ENCODE results near the gene KCNMB2. TPM values are rescaled to one million over a fixed set of nuclear protein-coding genes. Genes with fewer than 3 reads are reported as not detected.
A peak's percentile ranks its signal among the peaks of the same experiment; 100 is the strongest.

KCNMB2 gene
- total and polyA plus RNA-seq, 4 donors, result not detected

GRCh38 chr3:178822722-178823121 lies 286.5 kb downstream of the KCNMB2 start:
- Histone ChIP-seq H3K4me3 (ENCODE audit: low read length in 2 of 2) (no peak overlapping the region), H3K27ac (ENCODE audit: low read depth in 1 of 2, low read length in 2 of 2) (no peak overlapping the region), H3K27me3 (ENCODE audit: control insufficient read depth in 1 of 2, insufficient read depth in 2 of 2, low read length in 1 of 2) (no peaks in the 10 kb centered on the region), H3K9me3 (ENCODE audit: control insufficient read depth, low read length) (no peaks in the 10 kb centered on the region), H3K36me3 (ENCODE audit: control insufficient read depth in 1 of 2, insufficient read depth in 2 of 2, low read length in 1 of 2) (no peaks in the 10 kb centered on the region), H3K4me1 (ENCODE audit: control insufficient read depth in 1 of 2, insufficient read depth in 2 of 2, low read length in 2 of 2) (peaks cover 2 to 11% of the 10 kb centered on the region in 2 donors)
- intact Hi-C loops (cut with DNase I), result no loop called here
- WGBS, 2 donors, result 32 to 40% methylated on average over 2 of the region's 2 CpGs
- ATAC-seq (ENCODE audit: low FRiP score) (no peak), DNase-seq (no peak)

GRCh38 chr3:178823150-178823549 lies 286.9 kb downstream of the KCNMB2 start:
- H3K9me3 ChIP-seq (ENCODE audit: control insufficient read depth, low read length), result no peaks in the 10 kb centered on the region
- ATAC-seq (ENCODE audit: low FRiP score) (peak; percentile 30), DNase-seq (no peak)
- WGBS, 2 donors, result 0 to 4% methylated on average over 1 of the region's 1 CpG
- H3K27me3 ChIP-seq (ENCODE audit: control insufficient read depth in 1 of 2, insufficient read depth in 2 of 2, low read length in 1 of 2), result no peaks in the 10 kb centered on the region
- no peaks in the 10 kb centered on the region for H3K36me3 ChIP-seq (ENCODE audit: control insufficient read depth in 1 of 2, insufficient read depth in 2 of 2, low read length in 1 of 2)
- intact Hi-C loops (cut with DNase I), result no loop called here
- no peak overlapping the region for H3K4me3 ChIP-seq (ENCODE audit: low read length in 2 of 2)
- H3K27ac ChIP-seq (ENCODE audit: low read depth in 1 of 2, low read length in 2 of 2), result peak overlapping the region in 1 of 2 donors; percentile 11
- H3K4me1 ChIP-seq (ENCODE audit: control insufficient read depth in 1 of 2, insufficient read depth in 2 of 2, low read length in 2 of 2), result peaks cover 2 to 11% of the 10 kb centered on the region in 2 donors

GRCh38 chr3:178823591-178824246 lies 287.5 kb downstream of the KCNMB2 start:
- intact Hi-C loops (cut with DNase I), result no loop called here
- Histone ChIP-seq H3K4me1 (ENCODE audit: control insufficient read depth in 1 of 2, insufficient read depth in 2 of 2, low read length in 2 of 2) (peaks cover 2 to 11% of the 10 kb centered on the region in 2 donors), H3K9me3 (ENCODE audit: control insufficient read depth, low read length) (no peaks in the 10 kb centered on the region), H3K27ac (ENCODE audit: low read depth in 1 of 2, low read length in 2 of 2) (peak overlapping the region; percentile 11 to 52), H3K36me3 (ENCODE audit: control insufficient read depth in 1 of 2, insufficient read depth in 2 of 2, low read length in 1 of 2) (no peaks in the 10 kb centered on the region), H3K4me3 (ENCODE audit: low read length in 2 of 2) (no peak overlapping the region), H3K27me3 (ENCODE audit: control insufficient read depth in 1 of 2, insufficient read depth in 2 of 2, low read length in 1 of 2) (no peaks in the 10 kb centered on the region)
- DNase-seq, result no peak
- ATAC-seq (ENCODE audit: low FRiP score), result peak; percentile 78
- 5 to 7% methylated on average over 5 of the region's 5 CpGs for WGBS, 2 donors

- Histone ChIP-seq H3K4me3 (ENCODE audit: low read length in 2 of 2) (no peak overlapping the region), H3K27me3 (ENCODE audit: control insufficient read depth in 1 of 2, insufficient read depth in 2 of 2, low read length in 1 of 2) (no peaks in the 10 kb centered on the region), H3K27ac (ENCODE audit: low read depth in 1 of 2, low read length in 2 of 2) (no peak overlapping the region), H3K36me3 (ENCODE audit: control insufficient read depth in 1 of 2, insufficient read depth in 2 of 2, low read length in 1 of 2) (no peaks in the 10 kb centered on the region), H3K9me3 (ENCODE audit: control insufficient read depth, low read length) (no peaks in the 10 kb centered on the region), H3K4me1 (ENCODE audit: control insufficient read depth in 1 of 2, insufficient read depth in 2 of 2, low read length in 2 of 2) (peaks cover 2 to 11% of the 10 kb centered on the region in 2 donors)
- 66 to 76% methylated on average over 4 of the region's 4 CpGs for WGBS, 2 donors
- DNase-seq, result no peak
- no peak for ATAC-seq (ENCODE audit: low FRiP score)
- intact Hi-C loops (cut with DNase I), result no loop called here
Observed at GRCh38 chr3:178826435-178827123, 290.3 kb downstream of the KCNMB2 start.

- ATAC-seq (ENCODE audit: low FRiP score) (no peak), DNase-seq (no peak)
- Histone ChIP-seq H3K36me3 (ENCODE audit: control insufficient read depth in 1 of 2, insufficient read depth in 2 of 2, low read length in 1 of 2) (no peaks in the 10 kb centered on the region), H3K27ac (ENCODE audit: low read depth in 1 of 2, low read length in 2 of 2) (no peak overlapping the region), H3K27me3 (ENCODE audit: control insufficient read depth in 1 of 2, insufficient read depth in 2 of 2, low read length in 1 of 2) (no peaks in the 10 kb centered on the region), H3K9me3 (ENCODE audit: control insufficient read depth, low read length) (no peaks in the 10 kb centered on the region), H3K4me3 (ENCODE audit: low read length in 2 of 2) (no peak overlapping the region), H3K4me1 (ENCODE audit: control insufficient read depth in 1 of 2, insufficient read depth in 2 of 2, low read length in 2 of 2) (peaks cover 2 to 11% of the 10 kb centered on the region in 2 donors)
- intact Hi-C loops (cut with DNase I), result no loop called here
Observed at GRCh38 chr3:178827285-178827856, 291.1 kb downstream of the KCNMB2 start.

- Histone ChIP-seq H3K36me3 (ENCODE audit: control insufficient read depth in 1 of 2, insufficient read depth in 2 of 2, low read length in 1 of 2) (no peaks in the 10 kb centered on the region), H3K4me1 (ENCODE audit: control insufficient read depth in 1 of 2, insufficient read depth in 2 of 2, low read length in 2 of 2) (no peaks in the 10 kb centered on the region), H3K9me3 (ENCODE audit: control insufficient read depth, low read length) (no peaks in the 10 kb centered on the region), H3K27ac (ENCODE audit: low read depth in 1 of 2, low read length in 2 of 2) (no peak overlapping the region), H3K4me3 (ENCODE audit: low read length in 2 of 2) (no peak overlapping the region), H3K27me3 (ENCODE audit: control insufficient read depth in 1 of 2, insufficient read depth in 2 of 2, low read length in 1 of 2) (no peaks in the 10 kb centered on the region)
- intact Hi-C loops (cut with DNase I), result no loop called here
- DNase-seq (no peak), ATAC-seq (ENCODE audit: low FRiP score) (no peak)
- WGBS, 2 donors, result 81 to 87% methylated on average over 1 of the region's 1 CpG
Observed at GRCh38 chr3:178833695-178834094, 297.5 kb downstream of the KCNMB2 start.

GRCh38 chr3:178835033-178835432 lies 298.8 kb downstream of the KCNMB2 start:
- no peaks in the 10 kb centered on the region for H3K36me3 ChIP-seq (ENCODE audit: control insufficient read depth in 1 of 2, insufficient read depth in 2 of 2, low read length in 1 of 2)
- WGBS, 2 donors, result 81 to 84% methylated on average over 3 of the region's 3 CpGs
- ATAC-seq (ENCODE audit: low FRiP score) (no peak), DNase-seq (no peak)
- H3K4me3 ChIP-seq (ENCODE audit: low read length in 2 of 2), result no peak overlapping the region
- no peak overlapping the region for H3K27ac ChIP-seq (ENCODE audit: low read depth in 1 of 2, low read length in 2 of 2)
- no peaks in the 10 kb centered on the region for H3K27me3 ChIP-seq (ENCODE audit: control insufficient read depth in 1 of 2, insufficient read depth in 2 of 2, low read length in 1 of 2)
- H3K9me3 ChIP-seq (ENCODE audit: control insufficient read depth, low read length), result no peaks in the 10 kb centered on the region
- intact Hi-C loops (cut with DNase I), result no loop called here
- H3K4me1 ChIP-seq (ENCODE audit: control insufficient read depth in 1 of 2, insufficient read depth in 2 of 2, low read length in 2 of 2), result no peaks in the 10 kb centered on the region

- H3K27ac ChIP-seq (ENCODE audit: low read depth in 1 of 2, low read length in 2 of 2), result no peak overlapping the region
- no peak for ATAC-seq (ENCODE audit: low FRiP score)
Observed at GRCh38 chr3:178837512-178837911, 301.3 kb downstream of the KCNMB2 start.

GRCh38 chr3:178840586-178840985 lies 304.4 kb downstream of the KCNMB2 start:
- no peak for ATAC-seq (ENCODE audit: low FRiP score)
- Histone ChIP-seq H3K27ac (ENCODE audit: low read depth in 1 of 2, low read length in 2 of 2) (no peak overlapping the region), H3K4me1 (ENCODE audit: control insufficient read depth in 1 of 2, insufficient read depth in 2 of 2, low read length in 2 of 2) (no peaks in the 10 kb centered on the region), H3K4me3 (ENCODE audit: low read length in 2 of 2) (no peak overlapping the region), H3K36me3 (ENCODE audit: control insufficient read depth in 1 of 2, insufficient read depth in 2 of 2, low read length in 1 of 2) (no peaks in the 10 kb centered on the region), H3K27me3 (ENCODE audit: control insufficient read depth in 1 of 2, insufficient read depth in 2 of 2, low read length in 1 of 2) (no peaks in the 10 kb centered on the region), H3K9me3 (ENCODE audit: control insufficient read depth, low read length) (no peaks in the 10 kb centered on the region)
- intact Hi-C loops (cut with DNase I), result loop anchor here in 1 of 2 donors (10.0 kb wide), 1 partner anchor 1366 kb away; no protein-coding TSS in a partner anchor
- no peak for DNase-seq

More at GRCh38 chr3:178837512-178837911, 301.3 kb downstream of the KCNMB2 start:
- Histone ChIP-seq H3K27me3 (ENCODE audit: control insufficient read depth in 1 of 2, insufficient read depth in 2 of 2, low read length in 1 of 2) (no peaks in the 10 kb centered on the region), H3K9me3 (ENCODE audit: control insufficient read depth, low read length) (no peaks in the 10 kb centered on the region), H3K36me3 (ENCODE audit: control insufficient read depth in 1 of 2, insufficient read depth in 2 of 2, low read length in 1 of 2) (no peaks in the 10 kb centered on the region), H3K4me3 (ENCODE audit: low read length in 2 of 2) (no peak overlapping the region), H3K4me1 (ENCODE audit: control insufficient read depth in 1 of 2, insufficient read depth in 2 of 2, low read length in 2 of 2) (no peaks in the 10 kb centered on the region)
- DNase-seq, result no peak
- intact Hi-C loops (cut with DNase I), result no loop called here

Measured in aorta (tissue), 5 donors.